Measurements from ENCODE around the gene POFUT2. TPM values are rescaled to one million over a fixed set of nuclear protein-coding genes. Genes with fewer than 3 reads are reported as not detected.
"Not testable (repeated sequence)": the region's sequence is repeated elsewhere in the genome, so short reads cannot be mapped to it uniquely, and the experiment has no call there.

POFUT2 gene
- total RNA-seq, 1 experiment from 2014 or later = 14.3 TPM

DNA sequence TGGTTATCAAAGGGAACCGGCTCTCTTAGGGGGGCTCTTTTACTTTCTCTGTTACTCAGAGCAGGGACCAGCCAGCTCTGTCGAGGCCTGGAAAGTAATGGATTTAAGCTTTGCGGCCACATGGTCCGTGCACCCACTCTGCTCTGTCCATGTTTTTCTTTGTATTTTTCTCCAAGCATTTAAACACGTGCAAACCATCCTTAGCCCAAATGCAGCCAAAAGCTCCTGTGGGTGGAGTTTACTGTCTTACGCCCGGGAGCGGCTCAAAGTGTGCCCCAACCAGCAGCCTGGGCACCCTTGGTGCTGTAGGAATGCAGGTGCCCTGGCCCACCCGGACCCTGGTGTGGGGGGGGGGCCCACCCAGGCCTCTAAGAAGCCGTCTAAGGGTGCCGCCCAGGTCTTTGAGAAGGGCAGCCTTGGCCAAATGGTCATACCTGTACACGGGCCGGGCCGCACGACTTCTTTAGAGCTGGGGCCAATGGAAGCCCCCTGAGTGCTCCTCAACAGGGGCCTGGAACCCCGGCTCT is 29.2 kb upstream of the POFUT2 start:
- in situ Hi-C loops (cut with HindIII; ENCODE audit: low pct_unique_long_range_greater_than_20kb, low sequenced_read_pairs) = no loop called here
- DNase-seq (ENCODE audit: low read depth, low spot score) = no peak

DNA sequence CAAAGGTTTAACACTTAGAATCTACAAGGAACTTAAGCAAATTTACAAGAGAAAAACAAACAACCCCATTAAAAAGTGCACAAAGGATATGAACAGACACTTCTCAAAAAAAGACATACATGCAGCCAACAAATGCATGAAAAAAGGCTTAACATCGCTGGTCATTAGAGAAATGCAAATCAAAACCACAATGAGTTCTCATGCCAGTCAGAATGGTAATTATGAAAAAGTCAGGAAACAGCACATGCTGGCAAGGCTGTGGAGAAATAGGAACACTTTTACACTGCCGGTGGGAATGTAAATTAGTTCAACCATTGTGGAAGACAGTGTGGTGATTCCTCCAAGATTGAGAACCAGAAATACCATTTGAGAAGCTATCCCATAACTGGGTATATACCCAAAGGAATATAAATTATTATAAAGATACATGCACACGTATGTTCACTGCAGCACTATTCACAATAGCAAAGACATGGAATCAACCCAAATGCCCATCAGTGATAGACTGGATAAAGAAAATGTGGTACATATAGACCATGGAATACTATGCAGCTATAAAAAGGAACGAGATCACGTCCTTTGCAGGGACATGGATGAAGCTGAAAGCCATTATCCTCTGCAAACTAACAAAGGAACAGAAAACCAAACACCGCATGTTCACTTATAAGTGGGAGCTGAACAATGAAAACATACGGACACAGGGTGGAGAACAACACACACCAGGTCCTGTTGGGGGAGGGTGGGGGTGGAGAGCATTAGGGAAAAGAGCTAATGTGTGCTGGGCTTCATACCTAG is 28.2 kb upstream of the POFUT2 start:
- in situ Hi-C loops (cut with HindIII; ENCODE audit: low pct_unique_long_range_greater_than_20kb, low sequenced_read_pairs) = not testable (repeated sequence)

DNA sequence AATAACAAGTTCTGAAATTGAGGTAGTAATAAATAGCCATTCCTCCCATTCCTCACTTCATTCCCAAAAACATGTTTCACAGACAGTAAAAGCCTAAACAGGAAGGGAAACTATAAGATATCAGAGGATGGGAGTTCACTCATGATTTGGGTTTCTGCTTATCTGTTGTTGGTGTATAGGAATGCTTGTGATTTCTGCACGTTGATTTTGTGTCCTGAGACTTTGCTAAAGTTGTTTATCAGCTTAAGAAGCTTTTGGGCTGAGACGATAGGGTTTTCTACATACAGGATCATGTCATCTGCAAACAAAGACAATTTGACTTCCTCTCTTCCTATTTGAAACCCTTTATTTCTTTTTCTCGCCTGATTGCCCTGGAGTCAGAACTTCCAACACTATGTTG is 26.0 kb upstream of the POFUT2 start:
- DNase-seq (ENCODE audit: low read depth, low spot score) = no peak
- in situ Hi-C loops (cut with HindIII; ENCODE audit: low pct_unique_long_range_greater_than_20kb, low sequenced_read_pairs) = no loop called here

More for the DNA sequence above, 28.2 kb upstream of the POFUT2 start:
- DNase-seq (ENCODE audit: low read depth, low spot score) = not testable (repeated sequence)

DNA sequence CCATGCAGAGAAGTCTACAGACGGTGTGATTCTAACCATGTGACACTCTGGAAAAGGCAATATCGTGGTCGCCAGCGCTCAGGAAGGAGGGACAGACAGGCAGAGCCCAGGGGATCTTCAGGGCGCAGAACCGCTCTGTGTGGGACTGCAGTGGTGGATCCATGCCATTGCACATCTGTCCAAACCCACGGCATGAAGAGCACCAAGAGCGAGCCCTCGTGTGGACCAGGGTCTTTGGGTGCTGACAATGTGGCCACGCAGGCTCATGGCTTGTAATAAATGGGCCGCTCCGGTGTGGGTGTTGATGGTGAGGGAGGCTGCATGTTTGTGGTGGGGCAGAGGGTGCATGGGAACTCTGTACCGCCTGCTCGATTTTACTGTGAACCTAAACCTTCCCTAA is 25.3 kb upstream of the POFUT2 start:
- in situ Hi-C loops (cut with HindIII; ENCODE audit: low pct_unique_long_range_greater_than_20kb, low sequenced_read_pairs) = no loop called here
- DNase-seq (ENCODE audit: low read depth, low spot score) = no peak

- in situ Hi-C loops (cut with HindIII; ENCODE audit: low pct_unique_long_range_greater_than_20kb, low sequenced_read_pairs) = no loop called here
Observed at GRCh38 chr21:45312296-45312695, 24.6 kb upstream of the POFUT2 start.

GRCh38 chr21:45310459-45310858 is 22.8 kb upstream of the POFUT2 start:
- in situ Hi-C loops (cut with HindIII; ENCODE audit: low pct_unique_long_range_greater_than_20kb, low sequenced_read_pairs) = no loop called here

More at GRCh38 chr21:45312296-45312695, 24.6 kb upstream of the POFUT2 start:
- no peak for DNase-seq (ENCODE audit: low read depth, low spot score)

DNA sequence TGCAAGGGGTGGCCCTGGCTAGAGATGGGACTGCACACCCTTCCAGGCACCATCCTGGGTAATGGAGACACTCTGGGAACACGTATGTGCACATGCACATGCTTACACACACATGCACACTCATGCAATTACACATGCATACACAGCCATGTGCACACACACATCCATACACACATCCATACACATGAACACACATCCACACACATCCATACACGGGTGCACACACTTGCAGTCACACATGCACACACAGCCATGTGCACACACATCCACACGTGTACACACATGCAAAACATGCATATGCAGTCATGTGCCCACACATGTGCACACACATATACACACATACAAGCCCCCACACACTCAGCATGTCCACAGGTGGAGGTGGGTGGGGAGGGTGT is 22.3 kb upstream of the POFUT2 start:
- in situ Hi-C loops (cut with HindIII; ENCODE audit: low pct_unique_long_range_greater_than_20kb, low sequenced_read_pairs) = no loop called here

More at GRCh38 chr21:45310459-45310858, 22.8 kb upstream of the POFUT2 start:
- no peak for DNase-seq (ENCODE audit: low read depth, low spot score)

DNA sequence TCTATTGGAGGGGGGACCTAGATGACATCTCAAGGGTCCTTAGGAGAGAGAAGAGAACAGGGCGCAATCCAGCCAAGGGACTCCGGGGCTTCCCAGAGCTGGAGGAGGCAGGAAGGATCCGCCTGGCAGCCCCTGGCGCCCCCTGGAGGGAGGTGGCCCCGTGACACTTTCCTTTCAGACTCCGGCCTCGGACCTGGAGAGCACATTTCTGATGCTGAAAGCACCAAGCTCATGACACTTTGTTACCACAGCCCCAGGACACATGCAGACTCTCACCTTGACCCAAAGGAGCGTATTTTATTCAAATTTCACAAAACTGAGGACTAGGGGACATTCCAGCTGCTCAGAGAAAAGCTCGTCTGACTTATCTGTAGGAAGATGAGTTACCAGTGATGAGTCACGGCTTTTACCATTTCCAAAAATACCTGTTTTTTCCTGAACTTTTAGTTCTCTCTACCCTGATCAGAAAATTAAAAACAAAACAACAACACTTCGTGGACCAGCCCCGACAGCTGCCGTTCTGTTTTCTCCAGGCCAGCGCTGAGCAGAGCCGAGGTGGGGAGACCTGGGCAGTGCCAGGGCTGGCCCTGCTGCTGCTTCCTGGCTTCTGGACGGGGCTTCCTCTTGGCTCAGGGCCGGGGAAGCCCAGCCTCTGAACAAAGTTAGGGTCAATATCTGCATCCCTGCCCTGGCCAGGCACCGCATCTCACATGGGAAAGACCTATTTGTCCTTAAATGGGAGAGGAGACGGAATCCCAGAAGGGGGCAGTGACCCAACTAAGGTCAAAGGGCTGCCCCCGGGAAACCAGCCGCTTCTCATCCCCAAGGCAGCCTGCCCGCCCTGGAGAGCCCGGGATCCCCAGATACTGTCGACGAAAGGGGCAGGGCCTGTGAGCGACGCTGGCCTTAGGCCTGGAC is 21.6 kb upstream of the POFUT2 start:
- DNase-seq (ENCODE audit: low read depth, low spot score) = peak; percentile 76
- in situ Hi-C loops (cut with HindIII; ENCODE audit: low pct_unique_long_range_greater_than_20kb, low sequenced_read_pairs) = no loop called here

More for the DNA sequence above, 22.3 kb upstream of the POFUT2 start:
- DNase-seq (ENCODE audit: low read depth, low spot score) = no peak

- in situ Hi-C loops (cut with HindIII; ENCODE audit: low pct_unique_long_range_greater_than_20kb, low sequenced_read_pairs) = no loop called here
- peak; percentile 32 for DNase-seq (ENCODE audit: low read depth, low spot score)
Observed at GRCh38 chr21:45308194-45309068, 20.7 kb upstream of the POFUT2 start.

DNA sequence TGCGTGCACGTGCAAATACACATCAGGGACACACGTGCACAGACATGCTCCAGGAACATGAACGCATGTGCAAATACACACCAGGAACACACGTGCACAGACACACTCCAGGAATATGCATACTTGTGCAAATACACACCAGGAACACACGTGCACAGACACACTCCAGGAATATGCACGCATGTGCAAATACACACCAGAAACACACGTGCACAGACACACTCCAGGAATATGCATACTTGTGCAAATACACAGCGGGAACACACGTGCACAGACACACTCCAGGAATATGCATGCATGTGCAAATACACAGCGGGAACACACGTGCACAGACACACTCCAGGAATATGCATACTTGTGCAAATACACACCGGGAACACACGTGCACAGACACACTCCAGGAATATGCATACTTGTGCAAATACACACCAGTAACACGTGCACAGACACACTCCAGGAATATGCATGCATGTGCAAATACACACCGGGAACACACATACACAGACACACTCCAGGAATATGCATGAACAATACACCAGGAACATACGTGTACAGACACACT is 20.0 kb upstream of the POFUT2 start:
- DNase-seq (ENCODE audit: low read depth, low spot score); in situ Hi-C loops (cut with HindIII; ENCODE audit: low pct_unique_long_range_greater_than_20kb, low sequenced_read_pairs): not testable (repeated sequence)

DNA sequence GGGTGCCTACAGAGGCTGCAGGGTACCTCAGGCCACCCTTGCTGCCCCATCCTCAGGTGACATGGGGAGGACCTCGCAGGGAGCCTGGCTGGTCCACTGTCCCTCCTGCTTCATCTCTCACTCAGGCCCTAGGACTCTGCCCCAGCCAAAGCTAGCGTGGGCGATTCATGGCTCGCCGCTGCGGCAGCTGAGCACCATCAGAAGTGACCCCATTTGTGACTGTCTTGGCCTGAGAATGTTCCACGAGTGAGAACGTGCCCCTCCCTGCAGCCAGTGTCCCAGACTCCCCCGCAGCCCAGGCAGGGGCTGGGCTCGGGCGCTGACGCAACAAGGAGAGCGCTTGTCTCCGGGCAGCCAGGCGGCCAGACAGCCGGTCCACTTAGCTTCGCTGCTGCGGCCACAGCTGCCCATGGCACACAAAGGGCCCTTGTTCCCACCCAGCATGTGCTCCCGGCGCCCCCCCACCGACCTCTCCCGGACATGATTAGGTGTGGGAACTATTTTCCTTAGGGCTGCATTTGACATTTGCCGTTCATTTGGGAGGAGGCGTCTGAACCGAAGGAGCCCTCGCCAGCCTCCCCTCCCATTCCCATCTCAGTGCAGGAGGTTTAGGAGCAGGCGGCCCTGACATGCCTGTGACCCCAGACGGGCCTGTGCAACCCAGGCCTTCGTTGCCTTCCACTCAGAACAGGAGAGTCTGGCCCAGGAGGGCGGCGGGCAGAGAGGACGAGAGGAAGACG is 19.3 kb upstream of the POFUT2 start:
- DNase-seq (ENCODE audit: low read depth, low spot score) = peak; percentile 95
- in situ Hi-C loops (cut with HindIII; ENCODE audit: low pct_unique_long_range_greater_than_20kb, low sequenced_read_pairs) = no loop called here

GRCh38 chr21:45306453-45306831 is 18.7 kb upstream of the POFUT2 start:
- in situ Hi-C loops (cut with HindIII; ENCODE audit: low pct_unique_long_range_greater_than_20kb, low sequenced_read_pairs) = no loop called here
- DNase-seq (ENCODE audit: low read depth, low spot score) = no peak

DNA sequence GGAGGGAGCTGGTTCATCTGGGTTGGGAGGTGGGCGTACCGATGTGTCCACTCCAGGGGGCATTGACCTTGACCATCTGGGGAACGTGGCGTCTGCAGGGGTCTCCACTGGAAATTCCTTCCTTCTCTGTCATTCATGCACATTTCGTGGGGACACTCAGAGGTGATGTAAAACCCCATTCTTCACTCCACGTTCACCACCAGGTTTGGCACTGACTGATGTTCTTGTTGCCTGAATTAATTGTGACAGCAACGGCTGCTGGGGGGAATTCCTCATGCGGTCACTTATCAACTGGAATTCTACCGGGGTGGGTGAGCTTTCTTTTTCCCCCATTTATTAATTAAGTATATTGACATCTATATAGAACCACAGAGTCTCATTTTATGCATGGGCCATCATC is 18.1 kb upstream of the POFUT2 start:
- DNase-seq (ENCODE audit: low read depth, low spot score) = no peak
- in situ Hi-C loops (cut with HindIII; ENCODE audit: low pct_unique_long_range_greater_than_20kb, low sequenced_read_pairs) = no loop called here

DNA sequence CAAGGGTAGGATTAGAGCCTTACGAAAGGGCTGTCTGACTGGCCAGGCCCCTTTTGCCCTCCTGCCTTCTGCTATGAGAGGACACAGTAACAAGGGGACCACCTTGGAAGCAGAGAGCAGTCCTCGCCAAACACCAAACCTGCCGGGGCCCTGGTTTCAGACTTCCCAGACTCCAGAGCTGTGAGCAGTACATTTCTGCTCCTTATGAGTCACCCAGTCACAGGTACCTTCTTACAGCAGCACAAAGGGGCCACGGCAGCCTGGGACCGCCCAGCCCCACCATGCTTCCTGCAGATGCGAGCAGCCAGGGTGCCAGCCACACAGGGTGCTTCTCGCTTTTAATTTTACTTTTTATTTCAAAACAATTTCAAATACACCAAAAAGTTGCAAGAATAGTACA is 17.2 kb upstream of the POFUT2 start:
- DNase-seq (ENCODE audit: low read depth, low spot score) = no peak
- in situ Hi-C loops (cut with HindIII; ENCODE audit: low pct_unique_long_range_greater_than_20kb, low sequenced_read_pairs) = no loop called here

- no peak for DNase-seq (ENCODE audit: low read depth, low spot score)
- in situ Hi-C loops (cut with HindIII; ENCODE audit: low pct_unique_long_range_greater_than_20kb, low sequenced_read_pairs) = no loop called here
Observed at GRCh38 chr21:45304476-45304830, 16.8 kb upstream of the POFUT2 start.

- in situ Hi-C loops (cut with HindIII; ENCODE audit: low pct_unique_long_range_greater_than_20kb, low sequenced_read_pairs) = no loop called here
- no peak for DNase-seq (ENCODE audit: low read depth, low spot score)
Observed at GRCh38 chr21:45303751-45304475, 16.2 kb upstream of the POFUT2 start.

Measured in SK-MEL-5 (cell line).